ENCODE measurements around the gene ZC3H4.

- TF ChIP-seq KAT8 (IDR thresholded peaks at IDR 0.05; ENCODE audit: low read depth) = no peak
- TF ChIP-seq CTCF (IDR thresholded peaks at IDR 0.05 in 2 of 3, conservative IDR thresholded peaks at IDR 0.05 in 1 of 3; ENCODE audit: insufficient read depth in 2 of 3, low read depth in 1 of 3, low read length in 3 of 3) = 0 out of 6 replicates have a peak, but pooled peaks of 1 of the 3 experiments have one; percentile 2
- TF ChIP-seq YY1 (IDR thresholded peaks at IDR 0.05; ENCODE audit: borderline replicate concordance in 1 of 3, control insufficient read depth in 1 of 3, extremely low read depth in 1 of 3, insufficient read depth in 3 of 3, insufficient read length in 1 of 3, insufficient replicate concordance in 2 of 3, low read depth in 1 of 3, low read length in 2 of 3) = no peak
These were observed 2.5 kb downstream of the ZC3H4 start for GRCh38 chr19:47111006-47111621.
